GM12891 (cell line): ENCODE results near the gene GIMAP1.

ENCODE experiments used
- POLR2A ChIP-seq: IDR thresholded peaks from 2 replicates; pipeline ENCODE4 v1.6.1; 2011; ENCODE audit warnings: low read depth, low read length, control low read depth
- POLR2AphosphoS5 ChIP-seq: IDR thresholded peaks from 2 replicates; pipeline ENCODE4 v1.6.1; 2011; ENCODE audit warnings: low read depth, low read length, control low read depth
- TAF1 ChIP-seq: IDR thresholded peaks from 2 replicates; pipeline ENCODE4 v1.6.1; 2011; ENCODE audit warnings: low read depth, low read length, control low read depth

DNA sequence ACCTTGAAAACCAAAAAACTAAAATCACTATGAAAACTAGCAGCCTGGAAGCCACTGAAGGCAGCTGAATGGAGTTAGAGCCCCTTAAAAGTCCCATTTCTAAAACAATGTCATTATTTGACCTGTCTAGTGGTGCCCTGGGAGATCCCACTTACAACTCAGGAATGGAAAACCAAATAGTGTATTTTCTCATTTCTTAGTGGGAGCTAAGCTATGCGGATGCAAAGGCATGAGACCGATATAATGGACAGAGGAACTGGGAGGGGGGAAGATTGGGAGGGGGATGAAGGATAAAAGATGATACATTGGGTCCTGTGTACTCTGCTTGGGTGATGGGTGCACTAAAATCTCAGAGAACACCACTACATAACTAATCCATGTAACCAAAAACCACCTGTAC, 40.7 kb upstream of the GIMAP1 start:
- no peak for TF ChIP-seq TAF1
- no peak for TF ChIP-seq POLR2A
- TF ChIP-seq POLR2AphosphoS5 = no peak
